CD4-positive, alpha-beta T cell treated with Interleukin-21 for 1 hour (primary cell): ENCODE results near the gene ANTKMT.
"Not testable (repeated sequence)": the region's sequence is repeated elsewhere in the genome, so short reads cannot be mapped to it uniquely, and the experiment has no call there.

Experiments used
- DNase-seq: peaks from one replicate; pipeline ENCODE4 v3.0.0-alpha.2; 2020

Gene ANTKMT

GRCh38 chr16:728890-729744, 8.2 kb downstream of the ANTKMT start:
- DNase-seq = no peak

DNA sequence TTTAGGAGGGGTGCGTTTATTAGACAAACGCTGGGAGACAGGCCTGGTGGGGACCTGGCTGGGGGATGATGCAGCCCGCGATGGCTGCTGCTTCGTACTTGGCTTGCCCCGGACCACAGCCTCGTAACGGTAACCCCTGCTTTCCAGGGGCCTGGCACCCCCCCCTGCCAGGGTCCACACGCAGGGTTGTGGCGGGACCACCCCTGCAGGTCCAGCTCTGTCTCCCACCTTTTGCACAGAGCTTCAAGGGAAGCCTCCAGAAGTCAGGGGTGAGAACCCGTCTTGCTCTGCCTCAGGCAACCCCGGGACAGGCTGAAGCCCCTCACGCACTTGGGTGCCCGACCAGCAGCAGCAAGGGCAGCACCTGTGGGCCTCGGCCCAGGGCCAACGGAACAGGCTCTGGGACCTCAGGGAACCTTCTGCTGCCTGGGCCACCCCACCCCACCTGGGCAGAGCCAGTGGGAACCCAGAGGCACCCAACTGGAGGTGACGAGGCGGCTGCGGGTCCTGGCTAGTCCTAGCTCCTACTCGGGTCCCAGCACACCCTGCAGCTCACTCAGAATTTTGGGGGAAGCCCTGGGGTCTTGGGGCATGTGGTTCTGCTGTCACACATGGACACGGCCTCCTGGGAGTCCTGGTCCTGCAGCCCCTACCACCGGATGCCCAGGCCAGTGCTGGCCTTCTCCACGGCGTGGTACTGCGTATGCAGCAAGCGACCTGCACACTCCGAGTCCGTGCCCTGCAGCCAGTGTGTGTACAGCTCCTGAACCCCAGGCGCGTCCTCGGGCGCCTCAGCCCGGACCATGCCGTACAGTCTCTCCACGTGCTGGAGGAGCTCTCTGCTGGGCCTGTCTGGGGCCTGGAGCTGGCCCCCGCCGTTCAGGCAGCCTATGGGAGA, 9.1 kb downstream of the ANTKMT start:
- no peak for DNase-seq

- DNase-seq = no peak
Observed at GRCh38 chr16:730666-731509, 9.9 kb downstream of the ANTKMT start.

DNA sequence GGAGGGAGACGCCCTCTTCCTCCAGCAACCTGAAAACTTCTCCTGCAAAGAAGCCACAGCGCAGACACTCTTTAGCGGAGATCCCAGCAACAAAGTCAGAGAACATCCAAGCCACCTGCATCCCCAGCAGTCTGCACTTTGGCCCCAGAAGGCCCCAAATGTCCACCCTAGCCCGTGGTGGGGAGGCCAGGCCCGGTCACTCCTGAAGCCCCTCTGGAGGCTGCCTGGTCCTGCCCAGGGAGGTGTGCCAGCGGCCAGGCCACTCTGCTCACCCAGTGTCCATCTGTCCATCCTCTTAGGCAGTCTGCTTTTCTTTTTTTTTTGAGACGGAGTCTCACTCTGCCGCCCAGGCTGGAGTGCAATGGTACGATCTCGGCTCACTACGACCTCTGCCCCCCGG, 11.4 kb downstream of the ANTKMT start:
- DNase-seq = no peak

DNA sequence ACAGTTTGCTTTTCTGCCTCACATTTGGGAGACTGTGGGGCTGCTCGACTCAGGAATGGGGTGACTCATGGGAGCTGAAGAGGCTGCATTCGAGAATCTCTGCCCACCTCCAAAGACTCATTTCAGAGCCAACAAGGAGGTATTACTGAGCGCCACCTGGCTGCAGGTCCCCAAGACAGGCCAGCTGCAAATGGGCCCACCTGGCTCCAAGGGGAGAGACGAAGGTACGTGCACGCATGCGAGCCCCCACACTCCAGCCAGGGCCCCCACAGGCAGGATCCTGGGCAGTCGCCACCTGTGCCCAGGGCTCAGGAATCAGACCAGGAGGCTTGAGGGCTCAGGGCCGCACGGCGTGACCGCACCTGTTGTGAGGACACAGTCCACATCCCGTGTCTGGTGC, 12.0 kb downstream of the ANTKMT start:
- no peak for DNase-seq

GRCh38 chr16:733382-734207, 12.6 kb downstream of the ANTKMT start:
- DNase-seq = no peak

DNA sequence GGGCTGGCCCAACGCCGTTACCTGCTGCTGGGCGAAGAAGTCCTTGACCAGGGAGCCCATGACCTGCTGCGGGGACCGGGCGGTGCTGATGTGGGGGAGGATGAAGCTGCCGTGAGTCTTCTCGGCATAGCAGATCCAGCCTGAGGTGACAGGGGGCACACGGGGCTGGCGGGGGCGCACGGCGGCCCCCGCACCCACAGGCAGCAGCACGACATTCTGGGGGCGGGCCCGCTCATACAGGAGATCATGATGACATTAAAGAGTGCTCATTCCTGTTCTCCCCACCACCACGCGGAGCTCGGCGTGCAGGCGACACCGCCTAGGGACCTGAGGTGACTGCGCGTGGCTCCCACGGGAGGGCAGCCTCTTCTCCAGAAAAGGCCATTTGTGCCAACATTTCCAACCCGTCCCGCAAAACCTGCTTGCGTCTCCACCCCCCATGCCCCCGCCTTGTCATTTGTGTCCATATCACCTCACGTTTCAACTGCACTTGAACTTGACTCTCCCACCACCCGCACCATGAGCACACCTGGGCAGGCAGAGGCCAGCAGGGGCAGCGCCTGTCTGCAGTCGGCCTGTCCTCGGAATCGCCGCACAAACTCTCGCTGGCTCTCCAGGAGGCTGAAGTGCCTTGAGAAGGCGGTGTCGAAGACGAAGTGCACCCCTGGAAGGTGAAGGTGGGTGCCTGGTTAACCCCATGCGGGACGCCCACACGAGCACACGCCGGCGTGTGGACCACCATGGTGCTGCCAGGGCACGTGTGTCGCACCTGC, 13.4 kb downstream of the ANTKMT start:
- DNase-seq = no peak

DNA sequence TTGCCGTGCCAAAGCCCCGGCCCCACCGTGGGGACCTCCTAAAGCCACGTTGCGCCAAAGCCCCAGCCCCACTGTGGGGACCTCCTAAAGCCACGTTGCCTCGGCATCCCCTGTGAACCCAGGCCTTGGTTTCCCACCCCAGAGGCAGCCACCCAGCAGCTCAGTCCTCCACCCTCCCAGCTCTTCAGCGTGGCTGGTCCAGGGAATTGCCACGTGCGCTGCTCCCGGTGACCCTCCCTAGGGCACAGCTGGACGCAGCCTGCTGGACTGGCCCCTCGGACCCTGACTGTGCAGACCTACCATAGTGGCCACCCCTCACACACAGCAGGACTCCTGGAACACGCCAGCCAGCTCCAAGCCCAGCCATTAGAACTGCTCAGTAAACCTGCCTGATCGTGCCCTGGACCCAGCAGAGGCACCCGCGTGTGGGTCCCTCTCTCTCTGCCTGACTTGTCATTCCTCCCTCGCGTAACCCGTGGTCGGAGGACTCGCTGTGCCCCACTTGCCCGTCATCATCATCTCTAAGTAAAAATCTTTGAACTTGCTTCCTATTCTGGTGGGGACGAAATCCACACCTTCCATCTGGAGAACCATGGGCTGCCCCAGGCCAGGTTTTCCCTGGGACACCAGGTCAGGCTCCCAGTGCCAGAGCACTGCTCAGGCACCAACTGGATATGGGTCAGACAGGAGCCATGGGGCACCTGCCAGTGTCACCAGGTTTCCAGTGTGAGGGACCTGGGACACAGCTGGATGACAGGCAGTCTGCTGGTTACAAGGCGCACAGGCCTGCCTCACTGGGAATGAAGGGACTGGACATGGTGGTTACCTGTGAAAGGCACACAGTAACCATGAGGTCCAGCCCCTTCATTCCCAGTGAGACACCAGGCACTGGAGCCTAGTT, 14.3 kb downstream of the ANTKMT start:
- no peak for DNase-seq

- DNase-seq = no peak
Observed at GRCh38 chr16:735982-736453, 15.1 kb downstream of the ANTKMT start.

DNA sequence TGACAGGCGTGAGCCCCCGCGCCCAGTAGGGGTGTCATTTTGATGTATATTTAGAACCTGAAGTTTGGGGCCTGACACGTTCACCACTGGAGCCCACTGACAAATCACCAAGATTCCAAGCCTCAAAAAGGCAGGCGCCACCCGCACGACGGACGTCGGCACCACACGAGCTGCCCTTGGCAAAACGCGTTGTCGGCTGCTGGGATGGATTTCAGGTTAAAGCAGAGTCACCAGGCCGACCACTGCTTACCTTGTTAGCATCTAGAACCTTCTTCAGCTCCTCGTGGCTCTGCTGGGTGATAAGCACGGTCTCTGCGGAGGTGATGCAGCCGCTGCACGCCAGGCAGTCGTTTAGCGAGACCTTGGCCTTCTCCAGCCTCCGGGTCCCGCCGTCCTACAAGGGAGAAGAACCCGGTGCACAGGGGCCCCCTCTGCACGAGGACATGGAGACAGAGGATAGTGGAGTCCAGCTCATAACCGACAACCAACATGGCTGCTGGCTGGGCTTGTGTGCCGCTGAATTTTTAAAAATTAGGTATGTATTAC, 16.1 kb downstream of the ANTKMT start:
- no peak for DNase-seq

GRCh38 chr16:739560-740458, 18.9 kb downstream of the ANTKMT start:
- no peak for DNase-seq

DNA sequence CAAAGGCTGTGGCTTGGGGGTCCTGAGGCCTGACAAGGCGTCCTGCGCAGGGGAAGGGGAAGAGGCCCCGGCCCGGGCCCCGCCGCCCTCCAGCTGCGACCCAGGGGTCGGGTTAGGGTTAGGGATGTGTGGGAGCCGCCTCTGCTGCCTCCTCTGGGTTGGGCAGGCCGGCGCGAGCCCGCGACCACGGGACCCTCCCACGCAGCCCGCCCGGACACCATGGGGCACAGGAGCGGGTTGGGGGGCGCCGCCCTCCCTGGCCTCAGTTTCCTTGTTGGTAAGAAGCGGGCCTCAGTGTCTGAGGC, 19.5 kb downstream of the ANTKMT start:
- no peak for DNase-seq

DNA sequence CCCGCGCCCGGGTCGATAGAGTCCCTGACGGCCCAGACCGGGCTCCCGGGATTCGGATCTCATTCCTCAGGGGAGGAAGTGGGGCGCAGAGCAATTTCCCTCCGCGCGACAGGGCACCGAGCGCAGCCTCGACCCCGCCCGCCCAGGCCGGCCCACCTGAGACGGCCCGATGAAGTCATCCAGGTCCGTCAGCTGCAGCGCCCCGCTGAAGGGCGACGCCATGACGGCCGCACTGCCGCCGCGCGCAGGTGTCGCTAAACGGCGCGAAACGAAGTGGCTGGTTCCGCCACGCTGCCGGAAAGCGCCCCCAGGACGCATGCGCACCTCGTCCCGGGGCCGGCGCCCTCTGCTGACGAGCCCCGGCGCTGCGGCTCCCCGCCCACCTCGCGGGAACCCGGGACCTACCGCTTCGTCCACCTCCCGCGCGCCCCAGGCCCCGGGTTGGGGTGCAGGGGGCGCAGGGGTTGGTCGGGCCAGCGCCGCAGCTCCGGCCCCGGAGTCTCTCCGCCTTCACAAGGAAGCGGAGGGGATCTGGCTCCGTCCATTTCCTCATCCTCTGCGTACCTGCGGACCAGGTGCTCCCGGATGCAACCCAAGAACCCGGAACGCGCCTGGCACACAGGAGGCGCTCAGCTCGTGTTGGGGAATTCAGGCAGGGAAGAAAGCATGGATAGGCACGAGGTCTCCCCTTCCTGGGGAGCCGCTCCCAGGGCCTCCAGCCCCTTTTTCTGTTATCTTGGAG, 20.0 kb downstream of the ANTKMT start, which contains the start of gene CIAO3:
Gene CIAO3 (minus strand): TSS at position 234 of the 742 bp plus-strand sequence. CDS start 12 bp downstream, at position 222.
- peak; percentile 92 for DNase-seq

DNA sequence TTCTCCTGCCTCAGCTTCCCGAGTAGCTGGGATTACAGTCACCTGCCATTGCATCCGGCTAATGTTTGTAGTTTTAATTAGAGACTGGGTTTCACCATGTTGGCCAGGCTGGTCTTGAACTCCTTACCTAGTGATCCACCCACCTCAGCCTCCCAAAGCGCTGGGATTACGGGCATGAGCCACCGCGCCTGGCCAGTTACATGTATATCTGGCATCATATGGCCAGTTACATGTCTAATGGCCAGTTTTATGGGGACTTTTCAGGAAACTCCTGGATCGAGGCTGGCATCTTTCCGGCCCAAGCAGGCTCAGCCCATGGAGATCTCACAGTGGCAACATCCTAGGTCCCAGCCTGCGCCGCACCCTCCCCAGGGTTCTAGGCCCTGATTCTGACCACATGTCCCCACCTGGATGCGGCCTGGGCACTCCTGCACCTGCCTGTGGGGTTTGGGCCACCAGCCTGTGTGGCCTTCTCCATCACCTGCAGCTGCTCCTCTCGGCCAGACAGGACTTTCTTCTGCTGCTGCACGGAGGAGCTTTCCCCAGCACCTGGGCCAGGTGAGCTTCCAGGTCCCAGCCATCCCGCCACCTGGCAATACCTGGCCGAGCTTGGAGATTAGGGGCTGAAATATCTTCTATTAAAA, 21.2 kb downstream of the ANTKMT start:
- DNase-seq = no peak

DNA sequence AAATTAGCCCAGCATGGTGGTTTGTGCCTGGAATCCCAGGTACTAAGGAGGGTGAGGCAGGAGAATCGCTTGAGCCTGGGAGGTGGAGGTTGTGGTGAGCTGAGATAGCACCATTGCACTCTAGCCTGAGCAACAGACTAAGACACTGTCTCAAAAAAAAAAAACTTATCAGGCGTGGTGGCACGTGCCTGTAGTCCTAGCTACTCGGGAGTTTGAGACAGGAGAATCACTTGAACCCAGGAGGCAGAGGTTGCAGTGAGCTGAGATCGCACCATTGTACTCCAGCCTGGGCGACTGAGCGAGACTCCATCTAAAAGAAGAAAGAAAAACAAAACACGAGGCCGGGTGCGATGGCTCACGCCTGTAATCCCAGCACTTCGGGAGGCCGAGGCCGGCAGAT, 21.9 kb downstream of the ANTKMT start:
- DNase-seq = not testable (repeated sequence)

DNA sequence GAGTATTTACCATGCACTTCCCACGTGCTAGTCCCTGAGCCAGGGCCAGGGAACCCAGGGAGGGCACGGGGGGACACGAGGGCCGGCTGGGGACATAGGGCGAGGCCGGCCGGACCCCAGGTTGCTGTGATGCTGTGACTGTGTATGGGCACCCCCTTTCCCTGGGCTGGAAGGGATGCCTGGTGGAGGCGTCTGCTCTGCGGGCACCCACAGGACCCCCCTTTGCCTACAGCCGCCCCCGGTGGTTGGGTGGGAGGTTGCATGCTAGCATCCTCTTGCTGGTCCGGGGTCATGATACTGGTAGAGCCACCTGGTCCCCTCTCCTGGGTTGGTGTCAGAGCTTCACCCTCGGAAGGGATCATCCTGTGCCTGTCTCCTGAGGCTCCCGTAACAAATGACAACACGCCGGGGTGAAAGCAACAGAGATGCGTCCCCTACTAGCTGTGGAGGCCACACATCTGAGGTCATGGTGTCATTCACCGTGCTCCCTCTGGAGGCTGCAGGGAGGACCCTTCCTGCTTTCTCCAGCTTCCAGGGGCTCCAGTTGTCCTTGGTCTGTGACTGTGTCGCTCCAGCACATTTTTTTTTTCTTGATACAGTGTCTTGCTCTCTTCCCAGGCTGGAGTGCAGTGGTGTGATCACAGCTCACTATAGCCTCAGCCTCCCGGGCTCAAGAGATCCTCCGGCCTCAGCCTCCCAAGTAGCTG, 23.0 kb downstream of the ANTKMT start:
- no peak for DNase-seq

DNA sequence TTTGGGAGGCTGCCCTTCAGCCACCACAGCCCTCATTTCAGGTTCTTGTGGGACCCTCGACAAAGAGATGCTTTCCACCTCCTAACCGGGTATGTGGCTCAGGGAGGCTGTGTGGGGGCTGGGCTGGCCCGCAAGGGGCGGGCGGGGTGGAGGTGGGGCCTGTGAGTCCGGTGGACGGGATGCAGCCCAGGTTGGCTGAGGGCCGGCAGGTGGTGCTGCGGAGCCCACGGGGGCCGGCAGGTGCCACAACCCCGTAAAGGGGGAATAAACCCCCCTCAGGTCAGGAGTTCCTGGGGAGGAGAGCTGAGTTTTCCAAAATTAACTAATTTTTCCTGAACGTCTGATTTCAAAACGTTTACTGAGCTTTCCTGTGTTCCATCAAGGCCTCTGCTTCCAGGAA, 24.8 kb downstream of the ANTKMT start:
- DNase-seq = no peak
